ENCODE measurements around the gene SF3B3. TPM values are rescaled to one million over a fixed set of nuclear protein-coding genes. Genes with fewer than 3 reads are reported as not detected.

The SF3B3 gene
- total and polyA plus RNA-seq, 10 of the 15 experiments (the other 5 are each of a cell fraction or from before 2014, with no cell fraction given) = 134 to 453 (median 215) TPM

DNA sequence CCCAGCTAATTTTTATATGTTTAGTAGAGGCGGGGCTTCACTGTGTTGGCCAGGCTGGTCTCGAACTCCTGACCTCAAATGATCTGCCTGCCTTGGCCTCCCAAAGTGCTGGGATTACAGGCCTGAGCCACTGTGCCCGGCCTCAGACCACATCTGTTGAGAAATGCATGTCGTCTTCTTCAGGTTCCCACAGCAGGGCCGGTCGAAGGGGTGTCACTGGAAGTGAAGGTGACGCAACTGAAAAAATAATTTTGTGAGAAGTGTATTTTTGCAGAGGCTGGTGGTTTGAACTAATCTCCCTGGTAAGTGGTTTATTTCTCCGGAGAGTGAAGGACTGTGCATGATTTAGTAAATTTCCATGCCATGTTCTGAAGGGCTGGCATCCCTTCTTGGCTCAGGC is 89.3 kb downstream of the SF3B3 start:
- ATAC-seq (no peak), DNase-seq (ENCODE audit: low read depth, low spot score) (no peak), FAIRE-seq (no peak)
- SMC1A ChIA-PET (ENCODE audit: uncharacterized antibody, unreplicated experiment) = no interaction called here
- BruUV-seq (replicated peaks) = no TSS peak
- H4K20me1 ChIP-seq (ENCODE audit: control insufficient read depth, insufficient read depth) = no peaks in the 10 kb centered on the region
- POLR2A ChIA-PET = no interaction called here
- H3K4me3 ChIP-seq = no peak overlapping the region
- no peak overlapping the region for H3K9ac ChIP-seq (ENCODE audit: control insufficient read depth, insufficient read depth, low read length)
- H3K4me2 ChIP-seq (ENCODE audit: control insufficient read depth, insufficient read depth) = no peak overlapping the region
- CTCF ChIA-PET = no interaction called here
- RAD21 ChIA-PET (ENCODE audit: unreplicated experiment) = no interaction called here
- 47% methylated on average over 8 of the region's 8 CpGs for WGBS (ENCODE audit: insufficient coverage, insufficient replicate concordance, low lambda C conversion rate, missing lambda C conversion rate)
- no peaks in the 10 kb centered on the region for H3K4me1 ChIP-seq (ENCODE audit: control insufficient read depth, insufficient read depth, low read length)
- TF ChIP-seq, protein P1, sequence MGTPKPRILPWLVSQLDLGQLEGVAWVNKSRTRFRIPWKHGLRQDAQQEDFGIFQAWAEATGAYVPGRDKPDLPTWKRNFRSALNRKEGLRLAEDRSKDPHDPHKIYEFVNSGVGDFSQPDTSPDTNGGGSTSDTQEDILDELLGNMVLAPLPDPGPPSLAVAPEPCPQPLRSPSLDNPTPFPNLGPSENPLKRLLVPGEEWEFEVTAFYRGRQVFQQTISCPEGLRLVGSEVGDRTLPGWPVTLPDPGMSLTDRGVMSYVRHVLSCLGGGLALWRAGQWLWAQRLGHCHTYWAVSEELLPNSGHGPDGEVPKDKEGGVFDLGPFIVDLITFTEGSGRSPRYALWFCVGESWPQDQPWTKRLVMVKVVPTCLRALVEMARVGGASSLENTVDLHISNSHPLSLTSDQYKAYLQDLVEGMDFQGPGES (IDR thresholded peaks at IDR 0.05) = no peak
- TF ChIP-seq NFXL1 (IDR thresholded peaks at IDR 0.05; ENCODE audit: borderline replicate concordance) = no peak
- TF ChIP-seq YBX1 (IDR thresholded peaks at IDR 0.05) = no peak
- no peak for TF ChIP-seq RCOR1 (conservative IDR thresholded peaks at IDR 0.05; ENCODE audit: low read depth, low read length)
- TF ChIP-seq NFYB (IDR thresholded peaks at IDR 0.05; ENCODE audit: insufficient read depth, low read depth, low read length) = no peak
- TF ChIP-seq, protein P2, sequence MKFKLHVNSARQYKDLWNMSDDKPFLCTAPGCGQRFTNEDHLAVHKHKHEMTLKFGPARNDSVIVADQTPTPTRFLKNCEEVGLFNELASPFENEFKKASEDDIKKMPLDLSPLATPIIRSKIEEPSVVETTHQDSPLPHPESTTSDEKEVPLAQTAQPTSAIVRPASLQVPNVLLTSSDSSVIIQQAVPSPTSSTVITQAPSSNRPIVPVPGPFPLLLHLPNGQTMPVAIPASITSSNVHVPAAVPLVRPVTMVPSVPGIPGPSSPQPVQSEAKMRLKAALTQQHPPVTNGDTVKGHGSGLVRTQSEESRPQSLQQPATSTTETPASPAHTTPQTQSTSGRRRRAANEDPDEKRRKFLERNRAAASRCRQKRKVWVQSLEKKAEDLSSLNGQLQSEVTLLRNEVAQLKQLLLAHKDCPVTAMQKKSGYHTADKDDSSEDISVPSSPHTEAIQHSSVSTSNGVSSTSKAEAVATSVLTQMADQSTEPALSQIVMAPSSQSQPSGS (IDR thresholded peaks at IDR 0.05; ENCODE audit: low read length) = no peak
- no peak for TF ChIP-seq STAT3 (IDR thresholded peaks at IDR 0.05; ENCODE audit: low read depth, low read length)
- no peak for TF ChIP-seq MEF2B (IDR thresholded peaks at IDR 0.05; ENCODE audit: partially characterized antibody, poor library complexity, severe bottlenecking)
- no peak for TF ChIP-seq EGR1 (IDR thresholded peaks at IDR 0.05; ENCODE audit: borderline replicate concordance in 1 of 2, low read depth in 2 of 2, low read length in 2 of 2)
- TF ChIP-seq, protein P3, sequence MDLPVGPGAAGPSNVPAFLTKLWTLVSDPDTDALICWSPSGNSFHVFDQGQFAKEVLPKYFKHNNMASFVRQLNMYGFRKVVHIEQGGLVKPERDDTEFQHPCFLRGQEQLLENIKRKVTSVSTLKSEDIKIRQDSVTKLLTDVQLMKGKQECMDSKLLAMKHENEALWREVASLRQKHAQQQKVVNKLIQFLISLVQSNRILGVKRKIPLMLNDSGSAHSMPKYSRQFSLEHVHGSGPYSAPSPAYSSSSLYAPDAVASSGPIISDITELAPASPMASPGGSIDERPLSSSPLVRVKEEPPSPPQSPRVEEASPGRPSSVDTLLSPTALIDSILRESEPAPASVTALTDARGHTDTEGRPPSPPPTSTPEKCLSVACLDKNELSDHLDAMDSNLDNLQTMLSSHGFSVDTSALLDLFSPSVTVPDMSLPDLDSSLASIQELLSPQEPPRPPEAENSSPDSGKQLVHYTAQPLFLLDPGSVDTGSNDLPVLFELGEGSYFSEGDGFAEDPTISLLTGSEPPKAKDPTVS (IDR thresholded peaks at IDR 0.05; ENCODE audit: low read depth, low read length) = no peak
- intact Hi-C loops (cut with micrococcal nuclease; ENCODE audit: unreplicated experiment) = no loop called here
- H3K27me3 ChIP-seq (replicated peaks in 1 of 2; ENCODE audit: control insufficient read depth in 2 of 2, insufficient read depth in 2 of 2, low read length in 1 of 2) = no peaks in the 10 kb centered on the region; a peak in 1 of 4 replicates
- no peaks in the 10 kb centered on the region for H3K79me2 ChIP-seq (ENCODE audit: control insufficient read depth, insufficient read depth, low read length)
- no peak overlapping the region for H3K27ac ChIP-seq (ENCODE audit: control insufficient read depth, insufficient read depth)
- no peak overlapping the region for H2AFZ ChIP-seq (ENCODE audit: control insufficient read depth, low read depth, low read length)
- H3K9me3 ChIP-seq (replicated peaks; ENCODE audit: control insufficient read depth, insufficient read depth, low read length) = no peaks in the 10 kb centered on the region
- no peaks in the 10 kb centered on the region for H3K36me3 ChIP-seq (ENCODE audit: control insufficient read depth in 2 of 2, insufficient read depth in 2 of 2, low read length in 1 of 2)
- in situ Hi-C loops (cut with MboI) = no loop called here

Measured in GM12878 (cell line).